ENCODE results near the gene ITPKB.

Gene ITPKB

GRCh38 chr1:226702957-226703831 is 35.9 kb downstream of the ITPKB start:
- no peak for DNase-seq

GRCh38 chr1:226702318-226702956 is 36.6 kb downstream of the ITPKB start:
- DNase-seq: no peak

- DNase-seq: no peak
Measured at GRCh38 chr1:226700861-226701260, 38.2 kb downstream of the ITPKB start.

GRCh38 chr1:226699166-226699565 is 39.9 kb downstream of the ITPKB start:
- DNase-seq: no peak

GRCh38 chr1:226698659-226699058 is 40.4 kb downstream of the ITPKB start:
- no peak for DNase-seq

GRCh38 chr1:226697929-226698544 is 41.0 kb downstream of the ITPKB start:
- DNase-seq: no peak

GRCh38 chr1:226697151-226697928 is 41.7 kb downstream of the ITPKB start:
- DNase-seq: no peak

- no peak for DNase-seq
Measured at GRCh38 chr1:226696547-226696946, 42.5 kb downstream of the ITPKB start.

GRCh38 chr1:226695335-226695900 is 43.7 kb downstream of the ITPKB start:
- no peak for DNase-seq

- no peak for DNase-seq
Measured at GRCh38 chr1:226692823-226693222, 46.3 kb downstream of the ITPKB start.

GRCh38 chr1:226692051-226692792 is 46.9 kb downstream of the ITPKB start:
- no peak for DNase-seq

GRCh38 chr1:226691247-226691646 is 47.8 kb downstream of the ITPKB start:
- DNase-seq: no peak

GRCh38 chr1:226690460-226690982 is 48.6 kb downstream of the ITPKB start:
- DNase-seq: no peak

- DNase-seq: no peak
Measured at GRCh38 chr1:226688808-226689207, 50.3 kb downstream of the ITPKB start.

GRCh38 chr1:226688056-226688748 is 50.9 kb downstream of the ITPKB start:
- DNase-seq: no peak

GRCh38 chr1:226687426-226687825 is 51.7 kb downstream of the ITPKB start:
- no peak for DNase-seq

GRCh38 chr1:226686440-226687425 is 52.3 kb downstream of the ITPKB start:
- no peak for DNase-seq

GRCh38 chr1:226685196-226685820 is 53.8 kb downstream of the ITPKB start:
- no peak for DNase-seq

GRCh38 chr1:226684026-226684425 is 55.1 kb downstream of the ITPKB start:
- no peak for DNase-seq

Measured in NCI-H2107 (cell line).